HFFc6 (cell line): ENCODE data around the gene ALG11. TPM values are rescaled to one million over a fixed set of nuclear protein-coding genes. Genes with fewer than 3 reads are reported as not detected.

Experiments used
- DNase-seq: peaks from one replicate; pipeline ENCODE4 v3.0.0-alpha.2; 2018
- H3K27ac Mint-ChIP-seq: 2 replicates; pipeline ENCODE4 v1.8.0; 2020; ENCODE audit warnings: mild to moderate bottlenecking, mixed read lengths
- H3K27me3 Mint-ChIP-seq: 2 replicates; pipeline ENCODE4 v1.8.0; 2021; ENCODE audit warnings: mild to moderate bottlenecking, moderate library complexity, mixed read lengths; ENCODE audit not compliant: insufficient read depth
- H3K36me3 Mint-ChIP-seq: 2 replicates; pipeline ENCODE4 v1.8.0; 2021; ENCODE audit warnings: low read depth, mixed read lengths
- H3K4me1 Mint-ChIP-seq: 2 replicates; pipeline ENCODE4 v1.8.0; 2020; ENCODE audit warnings: low read depth, mixed read lengths
- H3K4me3 Mint-ChIP-seq: 2 replicates; pipeline ENCODE4 v1.8.0; 2020; ENCODE audit warnings: mild to moderate bottlenecking, moderate library complexity, mixed read lengths
- H3K9me3 Mint-ChIP-seq: 2 replicates; pipeline ENCODE4 v1.8.0; 2020; ENCODE audit warnings: mild to moderate bottlenecking, mixed read lengths
- total RNA-seq, 6 experiments: library from RNA; stranded (reverse); fragmentation: NEBNext Ultra II Directional; extraction: Animal tissue kit (Norgen Biotek cat#: 25700); gene quantifications; 2 replicates in 1 of 6; 3 replicates in 5 of 6; pipeline ENCODE4 v1.2.3, GENCODE V29; 2021
- TF ChIP-seq, protein P1 (sequence below): fragments of 200-600 bp; sonication (generic); IDR thresholded peaks from 2 replicates; pipeline ENCODE4 v1.5.0; 2021; ENCODE audit warnings: antibody characterized with exemption, mild to moderate bottlenecking

Gene ALG11
- total RNA-seq, 6 experiments from 2014 or later, result 37.1 to 45.2 (median 41.0) TPM

DNA sequence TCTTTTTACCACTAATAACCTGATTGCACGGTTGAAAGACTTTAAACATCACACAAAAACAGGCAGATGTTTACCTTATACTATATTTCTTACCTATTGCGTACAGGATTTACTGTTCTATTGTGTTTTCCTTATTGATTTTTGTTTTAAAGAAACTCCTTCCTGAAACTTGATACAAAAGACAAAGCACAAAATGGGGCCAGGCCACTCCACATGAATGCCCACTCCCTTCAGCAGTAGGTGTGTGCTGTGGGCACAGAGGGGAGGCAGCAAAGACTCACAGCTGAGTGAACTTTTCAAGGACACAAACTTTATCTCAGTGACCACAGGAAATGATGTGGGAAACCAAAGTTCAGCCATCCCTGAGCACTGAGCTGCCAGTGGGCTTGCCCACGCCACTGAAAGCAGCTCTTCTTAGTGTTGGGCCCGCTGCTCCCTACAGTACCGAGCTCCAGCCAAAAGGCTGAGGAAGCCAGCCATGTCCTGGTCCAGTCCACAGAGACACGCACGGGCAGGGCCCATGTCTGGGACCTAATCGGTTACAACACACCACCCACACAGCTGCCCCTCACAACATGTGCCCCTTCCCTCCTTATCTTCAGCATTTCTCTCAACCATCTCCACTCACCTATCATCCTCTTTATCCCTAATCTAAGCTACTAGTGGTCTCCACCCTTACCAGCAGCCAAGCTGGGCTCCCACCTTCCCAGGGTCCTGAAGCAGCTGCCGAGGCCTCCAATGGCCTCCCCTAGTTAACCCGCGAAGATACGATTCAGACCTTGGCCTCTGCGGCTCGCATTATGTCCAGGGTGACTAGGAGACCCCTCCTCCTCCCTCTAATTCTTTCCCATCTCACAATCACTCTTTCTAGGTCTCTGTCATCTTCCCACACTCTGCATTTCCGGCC is 40.4 kb upstream of the ALG11 start:
- TF ChIP-seq, protein P1, sequence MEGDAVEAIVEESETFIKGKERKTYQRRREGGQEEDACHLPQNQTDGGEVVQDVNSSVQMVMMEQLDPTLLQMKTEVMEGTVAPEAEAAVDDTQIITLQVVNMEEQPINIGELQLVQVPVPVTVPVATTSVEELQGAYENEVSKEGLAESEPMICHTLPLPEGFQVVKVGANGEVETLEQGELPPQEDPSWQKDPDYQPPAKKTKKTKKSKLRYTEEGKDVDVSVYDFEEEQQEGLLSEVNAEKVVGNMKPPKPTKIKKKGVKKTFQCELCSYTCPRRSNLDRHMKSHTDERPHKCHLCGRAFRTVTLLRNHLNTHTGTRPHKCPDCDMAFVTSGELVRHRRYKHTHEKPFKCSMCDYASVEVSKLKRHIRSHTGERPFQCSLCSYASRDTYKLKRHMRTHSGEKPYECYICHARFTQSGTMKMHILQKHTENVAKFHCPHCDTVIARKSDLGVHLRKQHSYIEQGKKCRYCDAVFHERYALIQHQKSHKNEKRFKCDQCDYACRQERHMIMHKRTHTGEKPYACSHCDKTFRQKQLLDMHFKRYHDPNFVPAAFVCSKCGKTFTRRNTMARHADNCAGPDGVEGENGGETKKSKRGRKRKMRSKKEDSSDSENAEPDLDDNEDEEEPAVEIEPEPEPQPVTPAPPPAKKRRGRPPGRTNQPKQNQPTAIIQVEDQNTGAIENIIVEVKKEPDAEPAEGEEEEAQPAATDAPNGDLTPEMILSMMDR, result no peak
- no peaks in the 10 kb centered on the region for H3K4me1 Mint-ChIP-seq
- H3K4me3 Mint-ChIP-seq, result no peak overlapping the region
- DNase-seq, result no peak
- no peak overlapping the region for H3K27ac Mint-ChIP-seq
- H3K27me3 Mint-ChIP-seq, result peaks cover 9% of the 10 kb centered on the region
- H3K36me3 Mint-ChIP-seq, result 0 out of 2 replicates have a peak, but pooled peaks cover 6% of the 10 kb centered on the region
- no peaks in the 10 kb centered on the region for H3K9me3 Mint-ChIP-seq

DNA sequence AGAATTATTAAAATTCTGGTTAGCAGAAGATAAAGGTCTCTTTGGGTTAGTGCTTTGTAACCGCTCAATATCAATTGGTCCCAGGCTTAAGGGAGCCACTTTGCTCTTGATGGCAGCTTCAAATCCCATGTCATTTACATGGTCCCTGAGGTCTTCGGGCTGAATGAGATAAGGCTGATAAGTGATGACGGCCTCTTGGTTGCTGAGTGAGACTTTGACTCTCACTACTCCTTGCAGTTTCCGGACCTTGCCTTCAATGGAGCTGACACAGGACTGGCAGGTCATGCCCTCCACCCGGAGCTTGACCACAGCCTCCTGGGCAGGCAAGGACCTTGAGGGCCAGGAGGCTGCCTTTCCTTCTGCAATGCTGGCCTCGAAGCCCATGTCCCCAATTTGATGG is 37.7 kb upstream of the ALG11 start:
- Mint-ChIP-seq H3K4me1 (no peaks in the 10 kb centered on the region), H3K36me3 (no peaks in the 10 kb centered on the region), H3K4me3 (no peak overlapping the region), H3K9me3 (no peaks in the 10 kb centered on the region), H3K27me3 (peaks cover 17% of the 10 kb centered on the region), H3K27ac (no peak overlapping the region)
- no peak for DNase-seq
- TF ChIP-seq, protein P1, result no peak

DNA sequence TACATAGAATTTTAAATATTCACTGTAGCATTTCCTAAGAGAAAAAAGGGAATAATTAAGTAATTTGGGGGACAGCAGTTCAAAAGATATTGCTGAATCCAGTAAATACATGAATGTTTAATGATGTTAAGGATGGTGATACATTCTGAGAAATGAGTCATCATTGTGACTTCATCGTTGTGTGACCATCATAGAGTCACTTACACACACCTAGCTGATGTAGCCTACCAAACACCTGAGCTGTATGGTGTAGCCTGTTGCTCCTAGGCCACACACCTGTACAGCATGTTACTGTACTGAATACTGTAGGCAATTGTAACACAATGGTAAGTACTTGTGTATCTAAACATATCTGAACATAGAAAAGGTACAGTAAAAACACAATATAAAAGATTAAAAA is 35.8 kb upstream of the ALG11 start:
- Mint-ChIP-seq H3K9me3 (no peaks in the 10 kb centered on the region), H3K36me3 (no peaks in the 10 kb centered on the region), H3K4me1 (peaks cover 10% of the 10 kb centered on the region)

DNA sequence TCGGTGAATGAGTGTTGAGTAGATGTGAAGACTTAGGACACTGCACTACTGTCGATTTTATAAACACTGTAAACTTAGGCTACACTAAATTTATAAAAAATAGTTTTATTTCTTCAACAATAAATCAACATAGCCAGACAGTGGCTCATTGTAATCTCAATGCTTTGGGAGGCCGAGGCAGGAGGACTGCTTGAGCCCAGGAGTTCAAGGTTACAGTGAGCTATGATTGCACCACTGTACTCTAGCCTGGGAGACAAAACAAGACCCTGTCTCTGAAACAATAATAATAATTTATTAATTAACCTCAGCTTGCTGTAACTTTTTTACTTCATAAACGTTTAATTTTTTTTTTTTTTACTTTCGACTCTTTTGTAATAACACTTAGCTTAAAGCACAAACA is 35.3 kb upstream of the ALG11 start:
- H3K27me3 Mint-ChIP-seq, result peaks cover 17% of the 10 kb centered on the region
- H3K4me1 Mint-ChIP-seq, result peaks cover 13% of the 10 kb centered on the region
- H3K9me3 Mint-ChIP-seq, result no peaks in the 10 kb centered on the region
- no peaks in the 10 kb centered on the region for H3K36me3 Mint-ChIP-seq
- TF ChIP-seq, protein P1, result no peak
- DNase-seq, result no peak
- no peak overlapping the region for H3K4me3 Mint-ChIP-seq
- H3K27ac Mint-ChIP-seq, result no peak overlapping the region

More for the DNA sequence above, 35.8 kb upstream of the ALG11 start:
- H3K27ac Mint-ChIP-seq, result no peak overlapping the region
- TF ChIP-seq, protein P1, result no peak
- DNase-seq, result no peak
- no peak overlapping the region for H3K4me3 Mint-ChIP-seq
- peaks cover 17% of the 10 kb centered on the region for H3K27me3 Mint-ChIP-seq

DNA sequence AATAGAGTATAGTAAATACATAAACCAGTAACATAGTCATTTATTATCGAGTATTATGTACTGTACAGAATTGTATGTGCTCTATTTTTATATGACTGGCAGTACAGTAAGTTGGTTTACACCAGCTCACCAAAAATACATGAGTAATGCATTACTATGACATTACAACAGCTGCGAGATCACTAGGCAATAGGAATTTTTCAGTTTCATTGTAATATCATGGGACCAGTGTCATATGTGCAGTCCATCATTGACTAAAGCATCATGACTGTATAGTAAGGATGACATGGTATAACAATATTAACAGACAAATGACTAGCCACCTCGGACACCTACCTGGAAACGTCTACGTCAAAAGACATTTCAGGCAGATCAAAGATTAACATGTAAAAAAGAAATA is 34.6 kb upstream of the ALG11 start:
- Mint-ChIP-seq H3K4me1 (peaks cover 13% of the 10 kb centered on the region), H3K27ac (no peak overlapping the region), H3K4me3 (no peak overlapping the region), H3K9me3 (no peaks in the 10 kb centered on the region), H3K27me3 (peaks cover 14% of the 10 kb centered on the region), H3K36me3 (no peaks in the 10 kb centered on the region)
- DNase-seq, result no peak
- TF ChIP-seq, protein P1, result no peak
